Measurements from ENCODE around the gene PEAK1. TPM values are rescaled to one million over a fixed set of nuclear protein-coding genes. Genes with fewer than 3 reads are reported as not detected.

Gene PEAK1
- total and polyA plus RNA-seq, 9 of the 15 experiments (the other 6 are each of a cell fraction or from before 2014, with no cell fraction given): 0.99 to 22.4 (median 10.8) TPM

DNA sequence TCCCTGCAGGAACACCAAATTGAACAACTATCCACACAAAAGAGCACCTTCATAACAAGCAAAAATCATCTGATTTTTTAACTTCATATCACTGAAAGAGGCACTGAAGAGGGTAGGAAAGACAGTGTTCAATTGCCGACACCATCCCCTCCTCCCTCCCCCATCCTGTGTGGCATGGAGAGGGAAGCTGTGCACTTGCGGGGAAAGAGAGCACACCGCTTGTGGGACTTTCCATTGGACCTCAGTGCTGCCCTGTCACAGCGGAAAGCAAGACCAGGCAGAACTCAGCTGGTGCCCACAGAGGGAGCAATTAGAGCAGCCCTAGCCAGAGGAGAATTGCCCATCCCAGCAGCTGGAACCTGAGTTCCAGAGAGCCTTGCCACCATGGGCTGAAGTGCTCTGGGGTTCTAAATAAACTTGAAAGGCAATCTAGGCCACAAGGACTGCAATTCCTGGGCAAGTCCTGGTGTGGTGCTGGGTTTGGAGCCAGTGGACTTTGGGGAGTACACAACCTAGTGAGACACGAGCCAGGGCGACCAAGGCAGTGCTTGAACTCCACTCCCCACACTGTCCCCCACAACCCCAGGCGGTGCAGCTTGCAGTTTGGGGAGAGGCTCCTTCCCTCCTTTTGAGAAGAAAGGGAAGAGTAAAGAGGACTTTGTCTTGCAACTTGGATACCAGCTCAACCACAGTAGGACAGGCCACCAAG lies 27.0 kb downstream of the PEAK1 start (continued):
- no peak for TF ChIP-seq TFAM (CRISPR knock-in tag; conservative IDR thresholded peaks at IDR 0.05)
- no peak for TF ChIP-seq SMAD4 (CRISPR knock-in tag; conservative IDR thresholded peaks at IDR 0.05)
- TF ChIP-seq BRCA1 (IDR thresholded peaks at IDR 0.05): no peak
- no peak for TF ChIP-seq BRCA1 (CRISPR knock-in tag; IDR thresholded peaks at IDR 0.05)

DNA sequence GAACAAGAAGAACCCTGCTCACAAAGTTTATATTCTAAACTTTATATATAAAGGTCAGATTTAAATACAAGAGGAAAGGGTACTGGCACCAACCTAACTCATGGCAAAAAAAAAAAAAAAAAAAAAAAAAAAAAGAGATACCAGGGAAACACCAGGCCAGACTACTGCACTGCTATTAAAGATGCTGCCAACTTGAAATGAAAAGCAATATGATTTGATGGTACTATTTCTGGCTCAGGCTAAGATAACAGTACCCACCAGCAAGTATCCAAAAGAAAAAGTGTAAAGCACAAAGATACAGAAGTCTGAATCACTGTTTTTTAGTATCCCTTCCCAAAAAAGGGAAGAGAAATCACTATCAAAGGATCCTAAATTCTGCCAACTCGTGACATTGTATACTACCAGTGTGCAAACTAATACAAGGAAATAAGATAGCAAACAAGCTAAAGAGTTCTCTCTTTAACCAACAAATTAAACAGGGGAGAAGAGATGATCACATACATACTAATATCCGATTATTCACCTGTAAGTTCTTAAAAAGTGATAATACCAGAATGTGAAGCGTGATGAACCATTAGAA lies 28.4 kb downstream of the PEAK1 start:
- 66% methylated on average over 3 of the region's 3 CpGs for WGBS (ENCODE audit: insufficient coverage, low coverage, missing lambda C conversion rate)
- Histone ChIP-seq H3K9ac (ENCODE audit: insufficient read depth in 1 of 2, low read depth in 2 of 2, low read length in 2 of 2) (no peak overlapping the region), H3K9me3 (replicated peaks; ENCODE audit: control insufficient read depth, insufficient read depth, low read depth, low read length) (0 out of 2 replicates have a peak, but pooled peaks cover 2% of the 10 kb centered on the region), H4K20me1 (replicated peaks; ENCODE audit: control insufficient read depth, insufficient read depth, low read length) (no peaks in the 10 kb centered on the region; the same call in none of the 2 replicates), H3K9me1 (ENCODE audit: control insufficient read depth, insufficient read depth, low read length) (no peaks in the 10 kb centered on the region), H3K36me3 (ENCODE audit: control insufficient read depth, insufficient read depth, low read length) (no peaks in the 10 kb centered on the region), H3K79me2 (ENCODE audit: control insufficient read depth, insufficient read depth, low read length) (peaks cover 60% of the 10 kb centered on the region), H2AFZ (ENCODE audit: low read depth, low read length) (no peak overlapping the region), H3K4me1 (replicated peaks in 1 of 2; ENCODE audit: control insufficient read depth in 2 of 2, insufficient read depth in 2 of 2, low read length in 2 of 2) (0 out of 5 replicates have a peak, but pooled peaks cover 0 to 3% of the 10 kb centered on the region in 2 experiments), H3K4me3 (no peak overlapping the region), H3K27ac (ENCODE audit: extremely low read depth, low read depth, low read length) (no peak overlapping the region), H3K4me2 (ENCODE audit: insufficient read depth, low read length) (no peak overlapping the region), H3K27me3 (ENCODE audit: control insufficient read depth in 2 of 2, insufficient read depth in 2 of 2, low read length in 2 of 2) (no peaks in the 10 kb centered on the region)
- TF ChIP-seq ATF7 (IDR thresholded peaks at IDR 0.05) (no peak), MAFF (IDR thresholded peaks at IDR 0.05; ENCODE audit: low read length) (0 out of 2 replicates have a peak, but pooled peaks have one; percentile 18)
- ChIA-PET POLR2A (no interaction called here), CTCF (ENCODE audit: low intra/inter-chr PET ratio) (no interaction called here)
- intact Hi-C loops (cut with micrococcal nuclease): no loop called here
- in situ Hi-C loops (cut with MboI): no loop called here
- BruUV-seq (replicated peaks): no TSS peak
- no peak for ATAC-seq
- no peak for DNase-seq (ENCODE audit: extremely low read depth in 1 of 4, low spot score in 3 of 4)
- FAIRE-seq: no peak

Measured in K562 (cell line).